K562 (cell line): ENCODE measurements around the gene IL13. TPM values are rescaled to one million over a fixed set of nuclear protein-coding genes. Genes with fewer than 3 reads are reported as not detected.
A peak's percentile ranks its signal among the peaks of the same experiment; 100 is the strongest.

Source experiments
- CEBPB ChIP-seq: fragments of 450-650 bp; IDR thresholded peaks from 2 replicates; pipeline ENCODE4 v1.6.1; 2016; ENCODE audit warnings: missing genetic modification characterization, missing compliant biosample characterization
- CTBP1 ChIP-seq: fragments of 450-650 bp; IDR thresholded peaks from 2 replicates; pipeline ENCODE4 v1.6.1; 2016; ENCODE audit warnings: borderline replicate concordance
- CXXC5 ChIP-seq: fragments of 250-450 bp; sonication (Bioruptor Pico); IDR thresholded peaks from 2 replicates; pipeline ENCODE4 v1.8.0; 2022; ENCODE audit warnings: inconsistent platforms, mild to moderate bottlenecking, moderate library complexity
- FOXP1 ChIP-seq: sonication (generic); formaldehyde crosslinking; IDR thresholded peaks from 2 replicates; pipeline ENCODE4 v1.8.0; 2022; ENCODE audit warnings: mild to moderate bottlenecking, missing genetic modification reagents
- JUND ChIP-seq, 2 experiments: IDR thresholded peaks; 2 replicates in 1 of 2; 3 replicates in 1 of 2; pipeline ENCODE4 v1.6.1; 2011; ENCODE audit warnings: borderline replicate concordance in 2 of 2, low read depth in 2 of 2, low read length in 2 of 2, improper control_type of control experiment in 1 of 2, missing biosample characterization in 1 of 2, missing genetic modification characterization in 1 of 2, missing genetic modification reagents in 1 of 2
- MAFG ChIP-seq: fragments of 450-650 bp; conservative IDR thresholded peaks from 2 replicates; pipeline ENCODE4 v1.6.1; 2016; ENCODE audit warnings: missing genetic modification characterization, missing compliant biosample characterization
- PCBP2 ChIP-seq: fragments of 200-400 bp; formaldehyde crosslinking; IDR thresholded peaks from 2 replicates; pipeline ENCODE4 v1.6.1; 2018; ENCODE audit warnings: low read length, low read depth, mild to moderate bottlenecking, moderate library complexity; ENCODE audit not compliant: poor library complexity, severe bottlenecking
- PHF20 ChIP-seq: fragments of 450-650 bp; IDR thresholded peaks from 2 replicates; pipeline ENCODE4 v1.6.1; 2018; ENCODE audit not compliant: partially characterized antibody
- SREBF1 ChIP-seq: fragments of 150-350 bp; IDR thresholded peaks from 2 replicates; pipeline ENCODE4 v1.6.1; 2014; ENCODE audit warnings: antibody characterized with exemption, low read depth, low read length, borderline replicate concordance
- ZFP1 ChIP-seq: fragments of 450-650 bp; formaldehyde crosslinking; IDR thresholded peaks from 2 replicates; pipeline ENCODE4 v1.4.0; 2020; ENCODE audit warnings: mild to moderate bottlenecking, mixed read lengths
- ZNF121 ChIP-seq: sonication (generic); formaldehyde crosslinking; conservative IDR thresholded peaks from 2 replicates; pipeline ENCODE4 v1.8.0; 2022; ENCODE audit warnings: missing genetic modification reagents
- ZNF586 ChIP-seq: fragments of 450-650 bp; formaldehyde crosslinking; conservative IDR thresholded peaks from 2 replicates; pipeline ENCODE4 v1.4.0; 2020; ENCODE audit warnings: mild to moderate bottlenecking, moderate library complexity
- ZNF699 ChIP-seq: fragments of 250-450 bp; sonication (Bioruptor Pico); IDR thresholded peaks from 2 replicates; pipeline ENCODE4 v1.8.0; 2021; ENCODE audit warnings: mild to moderate bottlenecking, moderate library complexity; ENCODE audit not compliant: insufficient replicate concordance
- polyA plus RNA-seq, 8 experiments: library from polyadenylated mRNA; depleted of rRNA in 4 of 8; stranded (reverse) in 5 of 8; unstranded in 3 of 8; fragments of >200 nt; fragmentation: Nextera tagmentation in 2 of 8; fragmentation: Illumina TruSeq in 1 of 8; extraction: Ambion mirVana in 2 of 8; extraction: Trizol in 1 of 8; gene quantifications; 2 replicates each; pipeline versions ENCODE4 v1.2.1 to v1.2.3, GENCODE V29; 2011 to 2014; ENCODE audit warnings: inconsistent platforms in 1 of 8, missing spikeins in 1 of 8
- total RNA-seq, 7 experiments: library from RNA; depleted of rRNA in 6 of 7; stranded (reverse); fragments of >200 nt in 6 of 7; fragmentation: Illumina TruSeq in 2 of 7; extraction: Trizol in 2 of 7; gene quantifications; 2 replicates each; pipeline versions ENCODE4 v1.2.1 to v1.2.3, GENCODE V29; 2011 to 2021; ENCODE audit warnings: low replicate concordance in 1 of 7
- TF ChIP-seq, protein P1 (sequence below): fragments of 450-650 bp; IDR thresholded peaks from one replicate; pipeline ENCODE4 v1.6.1; 2018; ENCODE audit warnings: mild to moderate bottlenecking, moderate library complexity; ENCODE audit not compliant: partially characterized antibody
- TF ChIP-seq, protein P2 (sequence below): sonication (generic); formaldehyde crosslinking; IDR thresholded peaks from 2 replicates; pipeline ENCODE4 v1.8.0; 2022; ENCODE audit warnings: mild to moderate bottlenecking, low read depth, missing genetic modification reagents
- TF ChIP-seq, protein P3 (sequence below), 2 experiments: fragments of 450-650 bp; IDR thresholded peaks; 2 replicates each; pipeline ENCODE4 v1.6.1; 2018; ENCODE audit warnings: mild to moderate bottlenecking in 2 of 2, low read depth in 1 of 2; ENCODE audit not compliant: partially characterized antibody in 2 of 2
- TF ChIP-seq, protein P4 (sequence below): fragments of 200-800 bp; sonication (Bioruptor generic); IDR thresholded peaks from 2 replicates; pipeline ENCODE4 v1.6.1; 2017; ENCODE audit warnings: missing genetic modification characterization, missing compliant biosample characterization

IL13 gene
- total and polyA plus RNA-seq, 9 of the 15 experiments (the other 6 are each of a cell fraction or from before 2014, with no cell fraction given): not detected

DNA sequence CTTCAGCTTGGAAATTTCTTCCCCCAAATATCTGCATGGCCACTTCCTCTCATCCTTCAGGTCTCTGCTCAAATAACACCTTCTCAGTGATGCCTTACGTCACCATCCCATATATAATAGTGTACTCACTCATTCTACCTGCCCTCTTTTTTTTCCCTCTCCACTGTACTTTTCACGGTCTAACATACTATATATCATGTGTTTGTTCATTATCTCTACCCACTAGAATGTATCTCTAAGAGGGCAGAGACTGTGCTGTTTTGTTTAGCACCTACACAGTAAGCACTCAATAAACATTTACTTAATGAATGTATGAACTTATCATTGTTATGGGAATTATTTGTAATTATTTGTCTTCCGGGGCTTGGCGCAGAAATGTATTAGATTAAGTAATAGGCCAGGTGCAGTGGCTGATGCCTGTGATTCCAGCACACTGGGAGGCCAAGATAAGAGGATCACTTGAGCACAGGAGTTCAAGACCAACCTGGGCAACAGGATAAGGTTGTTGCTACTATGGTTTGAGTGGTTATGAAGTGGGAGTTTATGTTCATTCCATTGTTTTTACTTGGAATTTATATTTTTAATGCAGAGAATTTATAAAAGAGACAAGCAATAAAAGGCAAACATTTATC, 6.0 kb upstream of the IL13 start (continued):
- TF ChIP-seq PHF20 (no peak), CTBP1 (peak; percentile 33; the same call in 1 of the 2 replicates), FOXP1 (CRISPR knock-in tag) (no peak), SREBF1 (no peak), CXXC5 (CRISPR knock-in tag) (peak; percentile 82), JUND (IDR thresholded peaks at IDR 0.05; ENCODE audit: borderline replicate concordance, low read depth, low read length) (peak; percentile 40; the same call in 1 of the 2 replicates), JUND (tag; IDR thresholded peaks at IDR 0.05; ENCODE audit: borderline replicate concordance, low read depth, low read length) (peak; percentile 11; the same call in 1 of the 3 replicates), CEBPB (tag) (peak; percentile 82), PCBP2 (no peak), ZNF699 (no peak), ZNF121 (CRISPR knock-in tag) (no peak), ZNF586 (CRISPR knock-in tag) (no peak), MAFG (no peak), ZFP1 (CRISPR knock-in tag) (no peak)
- TF ChIP-seq, protein P1, sequence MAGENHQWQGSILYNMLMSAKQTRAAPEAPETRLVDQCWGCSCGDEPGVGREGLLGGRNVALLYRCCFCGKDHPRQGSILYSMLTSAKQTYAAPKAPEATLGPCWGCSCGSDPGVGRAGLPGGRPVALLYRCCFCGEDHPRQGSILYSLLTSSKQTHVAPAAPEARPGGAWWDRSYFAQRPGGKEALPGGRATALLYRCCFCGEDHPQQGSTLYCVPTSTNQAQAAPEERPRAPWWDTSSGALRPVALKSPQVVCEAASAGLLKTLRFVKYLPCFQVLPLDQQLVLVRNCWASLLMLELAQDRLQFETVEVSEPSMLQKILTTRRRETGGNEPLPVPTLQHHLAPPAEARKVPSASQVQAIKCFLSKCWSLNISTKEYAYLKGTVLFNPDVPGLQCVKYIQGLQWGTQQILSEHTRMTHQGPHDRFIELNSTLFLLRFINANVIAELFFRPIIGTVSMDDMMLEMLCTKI: no peak
- TF ChIP-seq, protein P2, sequence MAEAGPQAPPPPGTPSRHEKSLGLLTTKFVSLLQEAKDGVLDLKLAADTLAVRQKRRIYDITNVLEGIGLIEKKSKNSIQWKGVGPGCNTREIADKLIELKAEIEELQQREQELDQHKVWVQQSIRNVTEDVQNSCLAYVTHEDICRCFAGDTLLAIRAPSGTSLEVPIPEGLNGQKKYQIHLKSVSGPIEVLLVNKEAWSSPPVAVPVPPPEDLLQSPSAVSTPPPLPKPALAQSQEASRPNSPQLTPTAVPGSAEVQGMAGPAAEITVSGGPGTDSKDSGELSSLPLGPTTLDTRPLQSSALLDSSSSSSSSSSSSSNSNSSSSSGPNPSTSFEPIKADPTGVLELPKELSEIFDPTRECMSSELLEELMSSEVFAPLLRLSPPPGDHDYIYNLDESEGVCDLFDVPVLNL (CRISPR knock-in tag): no peak
- TF ChIP-seq, protein P3, sequence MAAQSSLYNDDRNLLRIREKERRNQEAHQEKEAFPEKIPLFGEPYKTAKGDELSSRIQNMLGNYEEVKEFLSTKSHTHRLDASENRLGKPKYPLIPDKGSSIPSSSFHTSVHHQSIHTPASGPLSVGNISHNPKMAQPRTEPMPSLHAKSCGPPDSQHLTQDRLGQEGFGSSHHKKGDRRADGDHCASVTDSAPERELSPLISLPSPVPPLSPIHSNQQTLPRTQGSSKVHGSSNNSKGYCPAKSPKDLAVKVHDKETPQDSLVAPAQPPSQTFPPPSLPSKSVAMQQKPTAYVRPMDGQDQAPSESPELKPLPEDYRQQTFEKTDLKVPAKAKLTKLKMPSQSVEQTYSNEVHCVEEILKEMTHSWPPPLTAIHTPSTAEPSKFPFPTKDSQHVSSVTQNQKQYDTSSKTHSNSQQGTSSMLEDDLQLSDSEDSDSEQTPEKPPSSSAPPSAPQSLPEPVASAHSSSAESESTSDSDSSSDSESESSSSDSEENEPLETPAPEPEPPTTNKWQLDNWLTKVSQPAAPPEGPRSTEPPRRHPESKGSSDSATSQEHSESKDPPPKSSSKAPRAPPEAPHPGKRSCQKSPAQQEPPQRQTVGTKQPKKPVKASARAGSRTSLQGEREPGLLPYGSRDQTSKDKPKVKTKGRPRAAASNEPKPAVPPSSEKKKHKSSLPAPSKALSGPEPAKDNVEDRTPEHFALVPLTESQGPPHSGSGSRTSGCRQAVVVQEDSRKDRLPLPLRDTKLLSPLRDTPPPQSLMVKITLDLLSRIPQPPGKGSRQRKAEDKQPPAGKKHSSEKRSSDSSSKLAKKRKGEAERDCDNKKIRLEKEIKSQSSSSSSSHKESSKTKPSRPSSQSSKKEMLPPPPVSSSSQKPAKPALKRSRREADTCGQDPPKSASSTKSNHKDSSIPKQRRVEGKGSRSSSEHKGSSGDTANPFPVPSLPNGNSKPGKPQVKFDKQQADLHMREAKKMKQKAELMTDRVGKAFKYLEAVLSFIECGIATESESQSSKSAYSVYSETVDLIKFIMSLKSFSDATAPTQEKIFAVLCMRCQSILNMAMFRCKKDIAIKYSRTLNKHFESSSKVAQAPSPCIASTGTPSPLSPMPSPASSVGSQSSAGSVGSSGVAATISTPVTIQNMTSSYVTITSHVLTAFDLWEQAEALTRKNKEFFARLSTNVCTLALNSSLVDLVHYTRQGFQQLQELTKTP (IDR thresholded peaks at IDR 0.05; ENCODE audit: low read depth in 1 of 2, partially characterized antibody in 2 of 2): peak in 1 of 2 experiments; percentile 80
- TF ChIP-seq, protein P4, sequence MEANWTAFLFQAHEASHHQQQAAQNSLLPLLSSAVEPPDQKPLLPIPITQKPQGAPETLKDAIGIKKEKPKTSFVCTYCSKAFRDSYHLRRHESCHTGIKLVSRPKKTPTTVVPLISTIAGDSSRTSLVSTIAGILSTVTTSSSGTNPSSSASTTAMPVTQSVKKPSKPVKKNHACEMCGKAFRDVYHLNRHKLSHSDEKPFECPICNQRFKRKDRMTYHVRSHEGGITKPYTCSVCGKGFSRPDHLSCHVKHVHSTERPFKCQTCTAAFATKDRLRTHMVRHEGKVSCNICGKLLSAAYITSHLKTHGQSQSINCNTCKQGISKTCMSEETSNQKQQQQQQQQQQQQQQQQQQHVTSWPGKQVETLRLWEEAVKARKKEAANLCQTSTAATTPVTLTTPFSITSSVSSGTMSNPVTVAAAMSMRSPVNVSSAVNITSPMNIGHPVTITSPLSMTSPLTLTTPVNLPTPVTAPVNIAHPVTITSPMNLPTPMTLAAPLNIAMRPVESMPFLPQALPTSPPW: 0 out of 2 replicates have a peak, but pooled peaks have one; percentile 17
